GM21447 (cell line): ENCODE results near the gene LDB3.

Experiments used
- ATAC-seq: cut with Tn5 transposase; IDR thresholded peaks from one replicate; pipeline ENCODE4 v1.9.1; 2021; ENCODE audit not compliant: unreplicated experiment

The LDB3 gene

GRCh38 chr10:86756511-86757112 is 88.3 kb downstream of the LDB3 start, which contains the start of gene BMPR1A:
Gene BMPR1A, plus strand, starts transcription at chr10:86756619. Its CDS starts 119,400 bp downstream, at chr10:86876019.
- peak; percentile 25 for ATAC-seq

- peak; percentile 6 for ATAC-seq
These were observed 89.0 kb downstream of the LDB3 start for GRCh38 chr10:86757113-86757972.

- ATAC-seq, result no peak
These were observed 90.1 kb downstream of the LDB3 start for GRCh38 chr10:86758189-86759072.

GRCh38 chr10:86759073-86759672 is 90.9 kb downstream of the LDB3 start:
- ATAC-seq, result no peak

DNA sequence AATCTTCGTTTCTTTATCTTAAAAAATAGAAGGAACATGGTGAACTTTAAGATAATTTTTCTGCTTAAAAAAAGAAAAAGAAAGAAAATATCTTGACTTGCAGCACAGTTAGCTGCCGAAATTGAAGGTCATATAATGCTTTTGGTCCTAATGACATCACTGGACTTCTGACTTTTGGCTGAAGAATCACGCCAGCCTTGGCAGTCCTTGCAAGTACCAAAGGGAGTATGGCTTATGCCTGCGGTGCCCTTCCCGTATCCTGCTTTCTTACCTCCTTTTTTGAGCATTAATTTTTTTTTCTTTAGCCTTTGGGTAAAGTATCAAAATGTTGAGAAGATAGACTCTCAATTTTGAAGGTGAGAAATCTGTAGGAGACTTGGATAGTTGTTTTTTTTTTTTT is 95.1 kb downstream of the LDB3 start:
- ATAC-seq, result no peak

- ATAC-seq, result no peak
These were observed 97.2 kb downstream of the LDB3 start for GRCh38 chr10:86765548-86765947.

DNA sequence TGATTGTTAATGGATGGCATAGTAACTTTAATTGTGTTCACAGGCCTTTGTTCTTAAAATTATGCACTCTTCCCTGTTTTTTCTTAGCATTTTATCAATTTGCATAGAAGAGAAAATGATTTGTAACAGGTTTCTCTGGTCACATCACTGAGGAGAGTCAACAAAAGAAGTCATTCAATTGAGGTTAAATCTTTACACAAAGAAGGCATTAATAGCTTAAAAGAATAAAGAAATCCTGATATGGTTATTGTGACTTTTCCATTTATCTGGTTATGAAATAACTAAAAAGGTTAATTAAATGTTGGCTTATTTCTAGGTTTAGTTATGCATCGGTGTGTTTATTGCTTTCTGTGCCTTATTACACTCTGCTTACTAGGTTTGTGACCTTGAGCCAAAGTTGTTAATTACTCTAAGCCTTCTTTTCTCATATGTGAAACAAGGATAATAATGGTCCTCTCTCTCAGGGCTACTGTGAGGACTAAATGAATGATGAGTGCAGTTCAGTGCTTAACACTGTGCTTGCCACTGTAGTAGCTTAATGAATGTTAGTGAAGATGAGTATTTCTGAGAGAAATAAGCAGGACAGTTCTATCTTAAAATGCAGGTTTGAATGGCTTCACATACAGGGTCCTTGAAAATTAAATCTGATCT is 100.2 kb downstream of the LDB3 start:
- ATAC-seq, result no peak

GRCh38 chr10:86769991-86770390 is 101.7 kb downstream of the LDB3 start:
- no peak for ATAC-seq

DNA sequence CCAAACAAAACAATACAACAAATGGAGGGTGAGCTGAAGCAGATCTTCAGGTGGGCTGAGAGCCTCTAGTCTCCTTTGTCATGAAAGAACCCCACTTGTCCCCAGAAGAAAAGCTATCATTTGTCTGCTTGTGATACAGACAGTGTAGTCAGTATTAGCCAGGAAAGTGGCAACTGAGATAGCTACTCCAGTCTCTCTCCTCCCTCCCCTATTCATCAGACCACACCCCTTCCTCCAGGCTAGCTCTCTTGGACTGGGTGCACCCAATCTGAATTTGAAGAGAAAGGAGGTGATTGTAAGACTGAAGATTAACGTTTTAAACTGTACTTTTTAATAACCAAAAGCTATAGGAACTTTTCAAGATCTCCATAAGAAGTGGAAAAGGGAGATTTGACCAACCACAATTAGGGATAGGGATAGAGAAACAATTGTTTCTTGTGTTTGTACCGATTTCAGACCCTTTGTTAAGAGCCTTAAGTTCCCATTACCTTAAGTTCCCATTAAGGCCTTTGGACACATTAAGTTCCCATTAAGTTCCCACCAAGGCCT is 102.2 kb downstream of the LDB3 start:
- ATAC-seq, result no peak

- no peak for ATAC-seq
These were observed 105.2 kb downstream of the LDB3 start for GRCh38 chr10:86773498-86773897.

- peak; percentile 71 for ATAC-seq
These were observed 107.0 kb downstream of the LDB3 start for GRCh38 chr10:86775056-86775869.

DNA sequence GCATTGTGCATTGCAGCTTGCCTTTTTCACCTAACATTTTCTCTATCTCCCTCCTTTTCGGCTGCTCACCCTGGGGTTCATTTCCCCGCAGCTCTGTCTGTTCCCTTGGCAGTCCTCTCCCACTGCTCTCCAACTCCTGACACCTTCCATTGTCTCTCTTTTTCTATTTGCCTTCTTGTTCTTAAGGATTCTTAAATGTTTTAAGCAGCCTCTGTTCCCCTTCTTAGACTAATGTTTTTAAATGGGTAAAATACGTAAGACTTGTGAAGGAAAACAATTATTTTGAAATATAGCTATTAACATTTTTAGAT is 107.5 kb downstream of the LDB3 start:
- ATAC-seq, result no peak

GRCh38 chr10:86779220-86780017 is 111.1 kb downstream of the LDB3 start:
- ATAC-seq, result no peak

GRCh38 chr10:86782701-86783418 is 114.5 kb downstream of the LDB3 start:
- peak; percentile 81 for ATAC-seq

- no peak for ATAC-seq
These were observed 116.7 kb downstream of the LDB3 start for GRCh38 chr10:86785037-86785436.
